SU-DHL-6 (cell line): Measurements from ENCODE around the gene ADD2.

Experiments
- H2AFZ ChIP-seq: fragments of 200-600 bp; sonication (generic); 2 replicates; pipeline ENCODE4 v1.6.1; 2014; ENCODE audit warnings: low read depth, mild to moderate bottlenecking, moderate library complexity, mixed read lengths, antibody characterized with exemption, low read length; ENCODE audit not compliant: severe bottlenecking
- H3F3A ChIP-seq: fragments of 200-600 bp; shearing (Covaris generic); 2 replicates; pipeline ENCODE4 v1.6.0; 2016; ENCODE audit warnings: antibody characterized with exemption, mild to moderate bottlenecking; ENCODE audit not compliant: insufficient read depth
- H3K27ac ChIP-seq: fragments of 200-600 bp; sonication (generic); 2 replicates; pipeline ENCODE4 v1.5.1; 2016; ENCODE audit warnings: low read depth, mild to moderate bottlenecking, low read length, moderate library complexity, mixed read lengths
- H3K27me3 ChIP-seq: fragments of 200-600 bp; sonication (generic), shearing (Covaris generic); 2 replicates; pipeline ENCODE4 v1.6.0; 2014; ENCODE audit warnings: mild to moderate bottlenecking, low read length
- H3K36me3 ChIP-seq: fragments of 200-600 bp; sonication (generic); 2 replicates; pipeline ENCODE4 v1.6.1; 2014; ENCODE audit warnings: mild to moderate bottlenecking, low read length, mixed read lengths
- H3K4me2 ChIP-seq: fragments of 300-600, 200-600 bp; shearing (Covaris generic), sonication (generic); 2 replicates; pipeline ENCODE4 v1.6.0; 2014; ENCODE audit warnings: low read length, low read depth, mild to moderate bottlenecking; ENCODE audit not compliant: poor library complexity, severe bottlenecking
- H3K4me3 ChIP-seq: fragments of 200-600 bp; sonication (generic); 2 replicates; pipeline ENCODE4 v1.5.1; 2014; ENCODE audit warnings: antibody characterized with exemption, low read length, mild to moderate bottlenecking, mixed read lengths; ENCODE audit not compliant: insufficient read depth, poor library complexity, severe bottlenecking
- H3K79me2 ChIP-seq: fragments of 200-600 bp; sonication (generic); 2 replicates; pipeline ENCODE4 v1.6.1; 2014; ENCODE audit warnings: mild to moderate bottlenecking, low read length, moderate library complexity; ENCODE audit not compliant: insufficient read depth
- H3K9ac ChIP-seq: fragments of 200-600 bp; sonication (generic); 2 replicates; pipeline ENCODE4 v1.7.0; 2014; ENCODE audit warnings: mild to moderate bottlenecking, low read length
- H3K9me2 ChIP-seq: fragments of 200-600 bp; sonication (generic); replicated peaks from 2 replicates; pipeline ENCODE4 v1.6.1; 2014; ENCODE audit warnings: low read length; ENCODE audit not compliant: insufficient read depth
- H3K9me3 ChIP-seq: fragments of 200-600 bp; sonication (generic); 2 replicates; pipeline ENCODE4 v1.6.1; 2014; ENCODE audit warnings: low read length, mixed read lengths; ENCODE audit not compliant: insufficient read depth
- H4K20me1 ChIP-seq: fragments of 200-600 bp; sonication (generic); 2 replicates; pipeline ENCODE4 v1.6.1; 2014; ENCODE audit warnings: low read depth, mild to moderate bottlenecking, antibody characterized with exemption, low read length, moderate library complexity, mixed read lengths
- EZH2phosphoT487 ChIP-seq: fragments of 200-600 bp; sonication (generic), shearing (Covaris generic); conservative IDR thresholded peaks from 2 replicates; pipeline ENCODE4 v1.6.1; 2018; ENCODE audit warnings: mild to moderate bottlenecking, antibody characterized with exemption, low read length, moderate library complexity, mixed read lengths
- TF ChIP-seq, protein P1 (sequence below): fragments of 200-600 bp; sonication (generic); IDR thresholded peaks from one replicate; pipeline ENCODE4 v1.5.1; 2017; ENCODE audit warnings: antibody characterized with exemption, mild to moderate bottlenecking, low read length, moderate library complexity; ENCODE audit not compliant: insufficient read depth, poor library complexity, severe bottlenecking

Gene ADD2

DNA sequence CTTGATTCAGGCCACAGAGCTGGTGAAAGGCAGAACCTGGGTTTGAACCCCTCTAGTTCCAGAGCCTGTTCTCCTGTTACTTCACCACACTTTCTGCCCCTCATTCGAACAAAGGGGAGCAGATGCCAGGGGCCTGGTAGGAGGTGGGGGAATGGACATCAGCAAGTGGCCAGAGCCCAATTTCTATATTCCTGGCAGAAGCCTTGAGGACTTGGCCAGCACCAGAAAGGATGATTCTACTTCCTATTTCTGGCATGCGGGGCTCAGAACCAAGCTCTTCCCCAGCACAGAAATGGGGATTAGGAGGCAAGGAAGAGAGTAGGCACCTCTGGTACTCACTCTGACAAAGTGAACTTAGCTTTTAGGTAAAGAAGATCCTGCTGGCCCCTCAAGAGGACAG is 49.3 kb downstream of the ADD2 start:
- Histone ChIP-seq H3K79me2 (no peaks in the 10 kb centered on the region), H2AFZ (no peak overlapping the region), H4K20me1 (no peaks in the 10 kb centered on the region), H3K4me2 (no peak overlapping the region), H3K27me3 (no peaks in the 10 kb centered on the region), H3K9me3 (no peaks in the 10 kb centered on the region), H3K27ac (no peak overlapping the region), H3K4me3 (no peak overlapping the region), H3K9ac (no peak overlapping the region), H3K36me3 (no peaks in the 10 kb centered on the region), H3F3A (no peaks in the 10 kb centered on the region), H3K9me2 (no peaks in the 10 kb centered on the region; the same call in 1 of the 2 replicates)
- TF ChIP-seq, protein P1, sequence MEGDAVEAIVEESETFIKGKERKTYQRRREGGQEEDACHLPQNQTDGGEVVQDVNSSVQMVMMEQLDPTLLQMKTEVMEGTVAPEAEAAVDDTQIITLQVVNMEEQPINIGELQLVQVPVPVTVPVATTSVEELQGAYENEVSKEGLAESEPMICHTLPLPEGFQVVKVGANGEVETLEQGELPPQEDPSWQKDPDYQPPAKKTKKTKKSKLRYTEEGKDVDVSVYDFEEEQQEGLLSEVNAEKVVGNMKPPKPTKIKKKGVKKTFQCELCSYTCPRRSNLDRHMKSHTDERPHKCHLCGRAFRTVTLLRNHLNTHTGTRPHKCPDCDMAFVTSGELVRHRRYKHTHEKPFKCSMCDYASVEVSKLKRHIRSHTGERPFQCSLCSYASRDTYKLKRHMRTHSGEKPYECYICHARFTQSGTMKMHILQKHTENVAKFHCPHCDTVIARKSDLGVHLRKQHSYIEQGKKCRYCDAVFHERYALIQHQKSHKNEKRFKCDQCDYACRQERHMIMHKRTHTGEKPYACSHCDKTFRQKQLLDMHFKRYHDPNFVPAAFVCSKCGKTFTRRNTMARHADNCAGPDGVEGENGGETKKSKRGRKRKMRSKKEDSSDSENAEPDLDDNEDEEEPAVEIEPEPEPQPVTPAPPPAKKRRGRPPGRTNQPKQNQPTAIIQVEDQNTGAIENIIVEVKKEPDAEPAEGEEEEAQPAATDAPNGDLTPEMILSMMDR, result no peak
- no peak for TF ChIP-seq EZH2phosphoT487

GRCh38 chr2:70718241-70718640 is 49.8 kb downstream of the ADD2 start:
- no peak overlapping the region for H2AFZ ChIP-seq
- H3K4me2 ChIP-seq, result no peak overlapping the region
- no peaks in the 10 kb centered on the region; the same call in 1 of the 2 replicates for H3K9me2 ChIP-seq
- H3K79me2 ChIP-seq, result no peaks in the 10 kb centered on the region
- H3K27me3 ChIP-seq, result no peaks in the 10 kb centered on the region
- no peak for TF ChIP-seq EZH2phosphoT487
- TF ChIP-seq, protein P1, result no peak
- H3F3A ChIP-seq, result no peaks in the 10 kb centered on the region
- H3K4me3 ChIP-seq, result no peak overlapping the region
- no peak overlapping the region for H3K9ac ChIP-seq
- H3K36me3 ChIP-seq, result no peaks in the 10 kb centered on the region
- H4K20me1 ChIP-seq, result no peaks in the 10 kb centered on the region
- no peaks in the 10 kb centered on the region for H3K9me3 ChIP-seq
- no peak overlapping the region for H3K27ac ChIP-seq

GRCh38 chr2:70717431-70718038 is 50.5 kb downstream of the ADD2 start:
- no peaks in the 10 kb centered on the region for H4K20me1 ChIP-seq
- no peaks in the 10 kb centered on the region for H3K79me2 ChIP-seq
- TF ChIP-seq EZH2phosphoT487, result no peak
- TF ChIP-seq, protein P1, result no peak
- no peaks in the 10 kb centered on the region for H3K9me3 ChIP-seq
- no peak overlapping the region for H3K27ac ChIP-seq
- H3K4me3 ChIP-seq, result no peak overlapping the region
- no peak overlapping the region for H3K4me2 ChIP-seq
- H3K36me3 ChIP-seq, result no peaks in the 10 kb centered on the region
- H3K27me3 ChIP-seq, result no peaks in the 10 kb centered on the region
- H3F3A ChIP-seq, result no peaks in the 10 kb centered on the region
- no peak overlapping the region for H2AFZ ChIP-seq
- no peak overlapping the region for H3K9ac ChIP-seq
- no peaks in the 10 kb centered on the region; the same call in 1 of the 2 replicates for H3K9me2 ChIP-seq
